Right atrium auricular region (tissue), 2 donors: Measurements from ENCODE around the gene PNPLA8. TPM values are rescaled to one million over a fixed set of nuclear protein-coding genes. Genes with fewer than 3 reads are reported as not detected.

ENCODE experiments used
- DNase-seq: peaks from one replicate; pipeline ENCODE4 v3.0.0-alpha.2; 2019; ENCODE audit warnings: low spot score
- H3K27ac ChIP-seq, 2 donors: fragments of 200-600 bp; sonication (generic); 1 replicate in 1 of 2; 2 replicates in 1 of 2; pipeline ENCODE4 v1.5.1; 2016 to 2019
- H3K27me3 ChIP-seq, 2 donors: fragments of 200-600 bp; sonication (generic); one replicate each; pipeline versions ENCODE4 v1.5.1 to v1.6.0; 2017 to 2019
- H3K36me3 ChIP-seq: fragments of 200-600 bp; sonication (generic); one replicate; pipeline ENCODE4 v1.5.1; 2016
- H3K4me1 ChIP-seq, 2 donors: fragments of 200-600 bp; sonication (generic); one replicate each; pipeline versions ENCODE4 v1.5.1 to v1.6.0; 2017 to 2019
- H3K4me3 ChIP-seq, 2 donors: fragments of 200-600 bp; sonication (generic); 1 replicate in 1 of 2; 2 replicates in 1 of 2; pipeline ENCODE4 v1.5.1; 2017 to 2019; ENCODE audit warnings: mild to moderate bottlenecking in 1 of 2, moderate library complexity in 1 of 2
- H3K9me3 ChIP-seq, 2 donors: fragments of 200-600 bp; sonication (generic); one replicate each; pipeline ENCODE4 v1.5.1; 2019
- total RNA-seq, 2 donors: library from RNA; depleted of rRNA; stranded (reverse); fragments of >200 nt; gene quantifications; one replicate each; pipeline ENCODE4 v1.1.0, GENCODE V29; 2016
- TF ChIP-seq, protein P1 (sequence below), 2 donors: fragments of 200-600 bp; sonication (generic); IDR thresholded peaks; one replicate each; pipeline ENCODE4 v1.5.1; 2019; ENCODE audit warnings: antibody characterized with exemption in 2 of 2

PNPLA8 gene
- total RNA-seq, 2 donors from 2014 or later, result 25.9 to 33.1 TPM

DNA sequence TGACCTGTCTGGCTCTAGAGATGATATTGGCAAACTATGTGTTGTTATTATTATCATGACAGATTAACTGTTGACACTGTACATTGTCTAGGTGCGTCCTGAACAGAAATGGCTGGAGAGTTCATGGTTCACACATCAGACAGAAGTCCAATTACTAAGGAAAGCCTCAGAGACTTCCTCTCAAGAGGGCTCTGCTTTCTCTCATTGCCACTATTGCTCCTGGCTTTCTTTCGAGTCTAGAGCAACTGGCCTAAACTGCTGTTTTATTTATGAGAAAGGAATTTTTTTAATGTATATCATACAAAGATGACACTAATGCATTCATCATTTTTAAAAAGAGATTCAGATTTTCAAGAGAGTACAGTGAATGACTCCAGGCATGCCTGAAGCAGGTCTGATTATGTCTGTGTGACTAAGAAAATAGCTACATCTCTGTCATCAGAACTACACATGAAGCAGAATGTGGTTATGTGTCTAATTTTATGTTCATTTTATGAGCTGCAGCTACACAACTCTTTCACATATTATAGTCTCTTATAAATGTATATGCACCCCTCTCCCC, 100.1 kb downstream of the PNPLA8 start:
- Histone ChIP-seq H3K9me3 (no peaks in the 10 kb centered on the region), H3K4me3 (no peak overlapping the region), H3K27ac (no peak overlapping the region), H3K36me3 (no peaks in the 10 kb centered on the region), H3K4me1 (no peaks in the 10 kb centered on the region), H3K27me3 (no peaks in the 10 kb centered on the region)
- TF ChIP-seq, protein P1, sequence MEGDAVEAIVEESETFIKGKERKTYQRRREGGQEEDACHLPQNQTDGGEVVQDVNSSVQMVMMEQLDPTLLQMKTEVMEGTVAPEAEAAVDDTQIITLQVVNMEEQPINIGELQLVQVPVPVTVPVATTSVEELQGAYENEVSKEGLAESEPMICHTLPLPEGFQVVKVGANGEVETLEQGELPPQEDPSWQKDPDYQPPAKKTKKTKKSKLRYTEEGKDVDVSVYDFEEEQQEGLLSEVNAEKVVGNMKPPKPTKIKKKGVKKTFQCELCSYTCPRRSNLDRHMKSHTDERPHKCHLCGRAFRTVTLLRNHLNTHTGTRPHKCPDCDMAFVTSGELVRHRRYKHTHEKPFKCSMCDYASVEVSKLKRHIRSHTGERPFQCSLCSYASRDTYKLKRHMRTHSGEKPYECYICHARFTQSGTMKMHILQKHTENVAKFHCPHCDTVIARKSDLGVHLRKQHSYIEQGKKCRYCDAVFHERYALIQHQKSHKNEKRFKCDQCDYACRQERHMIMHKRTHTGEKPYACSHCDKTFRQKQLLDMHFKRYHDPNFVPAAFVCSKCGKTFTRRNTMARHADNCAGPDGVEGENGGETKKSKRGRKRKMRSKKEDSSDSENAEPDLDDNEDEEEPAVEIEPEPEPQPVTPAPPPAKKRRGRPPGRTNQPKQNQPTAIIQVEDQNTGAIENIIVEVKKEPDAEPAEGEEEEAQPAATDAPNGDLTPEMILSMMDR (IDR thresholded peaks at IDR 0.05), result no peak
- DNase-seq, result no peak

DNA sequence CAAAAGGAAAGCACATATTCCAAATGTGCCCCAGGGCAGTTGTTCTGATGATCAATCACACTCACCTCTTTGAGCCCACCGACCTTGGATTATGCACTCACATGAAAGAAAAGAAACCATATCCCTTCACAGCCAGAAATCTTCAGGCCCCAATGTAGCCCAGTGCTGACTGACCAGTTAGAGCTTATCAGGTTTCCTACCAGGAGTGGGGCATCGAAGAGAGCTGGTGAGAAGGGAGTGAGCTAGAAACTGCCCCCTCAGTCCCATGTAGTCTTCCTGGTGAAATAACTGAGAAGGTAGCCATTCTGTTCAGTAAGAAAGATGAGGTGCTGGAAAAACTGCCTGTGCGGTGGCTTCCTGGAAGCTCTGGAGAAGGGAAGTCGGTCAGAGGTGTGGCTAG, 101.9 kb downstream of the PNPLA8 start:
- DNase-seq, result no peak
- Histone ChIP-seq H3K4me1 (no peaks in the 10 kb centered on the region), H3K27ac (no peak overlapping the region), H3K9me3 (no peaks in the 10 kb centered on the region), H3K36me3 (no peaks in the 10 kb centered on the region), H3K27me3 (no peaks in the 10 kb centered on the region), H3K4me3 (no peak overlapping the region)
- TF ChIP-seq, protein P1 (IDR thresholded peaks at IDR 0.05), result no peak

DNA sequence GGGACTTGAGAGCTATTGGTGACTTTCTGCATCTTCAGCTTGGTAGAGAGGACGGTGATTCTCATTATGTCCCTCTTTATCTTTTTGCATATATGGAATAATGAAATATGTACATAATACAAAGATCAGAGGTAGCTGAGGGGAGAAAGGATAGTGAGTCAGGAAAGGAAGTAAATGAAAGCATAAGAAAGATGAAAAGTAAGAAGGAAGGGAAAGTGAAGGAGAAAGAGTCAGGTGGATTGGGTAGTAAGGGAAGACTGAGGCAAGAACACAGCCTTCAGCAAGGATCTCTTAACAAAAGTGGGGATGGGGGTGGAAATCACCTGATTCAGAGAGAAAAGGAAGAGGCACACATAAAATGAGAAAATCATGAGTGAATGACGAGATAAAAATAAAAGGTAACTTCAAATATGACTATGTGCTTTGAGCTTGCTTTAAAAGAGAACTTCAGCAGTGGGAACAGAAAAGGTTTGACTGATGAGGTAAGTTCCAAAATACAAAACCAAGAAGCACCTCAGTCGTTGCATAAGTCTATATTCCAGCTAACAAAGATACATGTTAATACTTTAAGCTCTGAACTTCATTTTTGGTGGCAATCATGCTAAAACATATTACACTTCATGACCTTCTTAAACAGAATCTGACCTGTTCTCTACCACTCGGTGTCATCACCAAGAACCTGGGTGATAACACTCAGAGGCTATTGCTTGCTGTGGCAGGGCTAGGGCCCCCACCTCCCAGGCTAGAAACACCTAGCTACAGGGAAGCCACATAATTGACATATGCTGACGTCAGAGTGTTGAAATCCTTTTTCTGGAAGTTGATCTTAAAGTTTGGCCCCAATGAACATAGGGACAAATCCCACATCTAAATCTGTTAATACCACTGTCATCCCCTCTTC, 102.6 kb downstream of the PNPLA8 start:
- no peaks in the 10 kb centered on the region for H3K4me1 ChIP-seq

DNA sequence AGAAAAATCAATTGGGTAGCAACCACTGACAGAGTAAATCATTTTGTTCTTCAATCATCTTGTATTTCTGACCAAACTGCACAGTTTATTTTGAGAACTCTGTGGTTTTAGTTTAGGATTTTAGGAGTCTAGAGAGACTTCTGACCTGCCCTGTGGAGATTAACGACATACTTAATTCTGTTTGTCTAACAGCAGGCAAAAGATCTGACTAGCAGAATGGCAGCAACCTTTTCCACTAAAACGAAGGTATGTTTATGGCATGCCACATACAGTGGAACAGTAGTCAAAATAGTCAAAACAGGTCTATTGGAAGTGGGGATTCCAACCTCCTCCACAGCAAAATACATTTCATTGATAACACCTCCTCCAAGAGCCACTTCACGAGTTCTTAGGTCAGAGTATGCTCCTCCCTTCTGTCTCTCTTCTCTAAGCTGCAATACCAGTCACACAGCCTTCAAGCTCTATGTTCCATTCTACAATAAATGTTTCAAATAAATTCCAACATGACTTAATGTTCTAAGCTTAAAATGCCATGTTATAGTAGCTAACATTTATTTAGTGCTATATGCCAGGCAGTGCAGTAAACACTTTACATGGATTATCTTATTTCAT, 104.1 kb downstream of the PNPLA8 start:
- Histone ChIP-seq H3K4me1 (no peaks in the 10 kb centered on the region), H3K27ac (no peak overlapping the region), H3K36me3 (no peaks in the 10 kb centered on the region), H3K9me3 (no peaks in the 10 kb centered on the region), H3K4me3 (no peak overlapping the region), H3K27me3 (no peaks in the 10 kb centered on the region)
- TF ChIP-seq, protein P1 (IDR thresholded peaks at IDR 0.05), result no peak
- DNase-seq, result no peak

More for the DNA sequence above, 102.6 kb downstream of the PNPLA8 start:
- no peak for DNase-seq
- no peaks in the 10 kb centered on the region for H3K27me3 ChIP-seq
- TF ChIP-seq, protein P1 (IDR thresholded peaks at IDR 0.05), result no peak
- H3K27ac ChIP-seq, result no peak overlapping the region
- H3K4me3 ChIP-seq, result no peak overlapping the region
- no peaks in the 10 kb centered on the region for H3K9me3 ChIP-seq
- no peaks in the 10 kb centered on the region for H3K36me3 ChIP-seq

Other genes starting within 250 kb of the PNPLA8 start
- under 1 TPM; 0.63 to 0.93 TPM for gene NRCAM, start 69.7 kb downstream of the PNPLA8 start, total RNA-seq
- gene THAP5, start 43.6 kb upstream of the PNPLA8 start, total RNA-seq, result 10 to 100 TPM; 23.3 to 28.9 TPM
- gene DNAJB9, start 43.7 kb upstream of the PNPLA8 start, total RNA-seq, result 10 to 100 TPM; 60.2 to 100.0 TPM